Measurements from ENCODE around the gene HDDC3.

HDDC3 gene

DNA sequence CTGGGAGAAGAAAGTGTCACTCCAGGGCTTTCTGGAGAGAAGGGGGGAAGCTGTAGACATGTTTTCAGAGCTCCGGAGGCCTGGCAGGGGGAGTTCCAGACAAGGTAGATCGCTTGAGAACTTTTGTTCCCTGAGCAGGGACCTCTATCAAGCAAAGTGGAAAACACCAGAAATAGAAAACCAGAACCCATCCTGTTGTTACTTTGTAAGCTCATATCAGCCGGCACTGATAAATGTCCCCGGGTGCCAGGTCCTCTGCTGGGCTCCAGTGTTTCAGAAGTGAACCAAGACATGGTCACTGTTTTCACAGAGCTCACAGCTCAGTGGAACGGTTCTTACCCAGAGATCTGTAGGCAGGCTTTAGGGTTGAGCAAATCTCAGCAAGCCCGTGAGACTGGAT, 13.5 kb downstream of the HDDC3 start:
- no peaks in the 10 kb centered on the region for H3K9me3 ChIP-seq (ENCODE audit: control insufficient read depth in 5 of 5, low read length in 5 of 5)
- no peaks in the 10 kb centered on the region for H3K27me3 ChIP-seq (ENCODE audit: control insufficient read depth in 5 of 5, insufficient read depth in 4 of 5, low read length in 5 of 5)
- H3K27ac ChIP-seq (ENCODE audit: low read depth, low read length), result no peak overlapping the region
- H3K36me3 ChIP-seq (ENCODE audit: control insufficient read depth in 5 of 5, insufficient read depth in 5 of 5, low read length in 5 of 5), result peaks cover 4 to 80% (median 76%) of the 10 kb centered on the region in 5 donors
- peaks cover 0 to 20% (median 6%) of the 10 kb centered on the region in 5 donors for H3K4me1 ChIP-seq (ENCODE audit: control insufficient read depth in 5 of 5, insufficient read depth in 5 of 5, low read length in 5 of 5)
- H3K9ac ChIP-seq (ENCODE audit: low read length in 5 of 5), result no peak overlapping the region
- H3K4me3 ChIP-seq (ENCODE audit: low read depth in 1 of 5, low read length in 5 of 5), result no peak overlapping the region

DNA sequence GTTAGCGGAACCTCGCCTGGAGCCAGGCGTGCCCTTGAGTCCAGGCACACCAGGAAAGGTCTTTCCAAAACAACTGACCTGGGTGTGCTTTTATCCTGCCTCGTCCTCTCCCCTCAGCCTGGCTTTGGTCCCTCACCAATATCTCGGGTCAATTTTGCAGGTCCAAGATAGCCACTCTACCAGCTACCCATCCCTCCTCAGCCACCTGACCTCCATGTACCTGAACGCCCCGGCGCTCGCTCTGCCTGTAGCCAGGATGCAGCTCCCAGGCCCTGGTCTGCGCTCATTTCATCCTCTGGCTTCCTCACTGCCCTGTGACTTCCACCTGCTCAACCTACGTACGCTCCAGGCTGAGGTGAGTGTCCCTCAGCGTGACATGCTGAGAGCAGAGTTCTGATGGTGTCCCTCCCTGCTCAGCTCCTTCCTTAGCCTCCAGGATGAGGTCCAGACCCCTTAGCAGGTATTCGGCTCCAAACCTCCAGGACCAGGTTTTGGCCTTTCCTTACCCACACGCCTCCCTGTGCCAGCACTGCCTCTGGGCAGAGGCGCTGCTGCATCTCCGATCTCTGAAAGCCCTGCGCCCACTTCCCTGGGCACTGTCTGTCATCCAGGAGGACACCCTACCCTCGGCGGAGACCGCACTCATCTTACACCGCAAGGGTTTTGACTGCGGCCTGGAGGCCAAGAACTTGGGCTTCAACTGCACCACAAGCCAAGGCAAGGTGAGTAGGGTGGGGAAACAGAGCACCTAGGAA, 14.1 kb downstream of the HDDC3 start:
- Histone ChIP-seq H3K4me1 (ENCODE audit: control insufficient read depth in 5 of 5, insufficient read depth in 5 of 5, low read length in 5 of 5) (peaks cover 0 to 19% (median 5%) of the 10 kb centered on the region in 5 donors), H3K9ac (ENCODE audit: low read length in 5 of 5) (no peak overlapping the region), H3K36me3 (ENCODE audit: control insufficient read depth in 5 of 5, insufficient read depth in 5 of 5, low read length in 5 of 5) (peaks cover 4 to 87% (median 82%) of the 10 kb centered on the region in 5 donors), H3K9me3 (ENCODE audit: control insufficient read depth in 5 of 5, low read length in 5 of 5) (no peaks in the 10 kb centered on the region), H3K27ac (ENCODE audit: low read depth, low read length) (no peak overlapping the region), H3K4me3 (ENCODE audit: low read depth in 1 of 5, low read length in 5 of 5) (no peak overlapping the region), H3K27me3 (ENCODE audit: control insufficient read depth in 5 of 5, insufficient read depth in 4 of 5, low read length in 5 of 5) (no peaks in the 10 kb centered on the region)

DNA sequence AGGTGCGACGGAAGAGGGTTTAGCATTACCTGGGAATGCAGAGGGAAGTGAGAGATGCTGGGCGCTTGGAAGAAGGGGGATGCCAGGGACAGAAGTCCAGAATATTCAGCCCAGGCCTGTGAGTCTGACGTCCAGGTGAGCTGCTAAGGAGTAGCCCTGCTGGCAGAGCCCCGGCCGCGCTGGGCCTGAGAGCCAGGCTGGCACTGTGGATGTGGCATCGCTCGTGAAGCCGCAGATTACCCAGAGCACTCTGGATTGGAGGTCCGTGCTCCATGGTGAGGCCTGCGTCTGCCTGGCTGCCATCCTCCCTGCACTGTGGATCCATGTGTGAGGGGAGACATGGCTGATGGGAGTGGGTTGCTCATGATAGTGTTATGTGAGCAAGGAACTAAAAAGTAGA, 14.8 kb downstream of the HDDC3 start:
- Histone ChIP-seq H3K27ac (ENCODE audit: low read depth, low read length) (no peak overlapping the region), H3K27me3 (ENCODE audit: control insufficient read depth in 5 of 5, insufficient read depth in 4 of 5, low read length in 5 of 5) (no peaks in the 10 kb centered on the region), H3K4me3 (ENCODE audit: low read depth in 1 of 5, low read length in 5 of 5) (no peak overlapping the region), H3K9ac (ENCODE audit: low read length in 5 of 5) (no peak overlapping the region), H3K36me3 (ENCODE audit: control insufficient read depth in 5 of 5, insufficient read depth in 5 of 5, low read length in 5 of 5) (peaks cover 4 to 93% (median 88%) of the 10 kb centered on the region in 5 donors), H3K9me3 (ENCODE audit: control insufficient read depth in 5 of 5, low read length in 5 of 5) (no peaks in the 10 kb centered on the region), H3K4me1 (ENCODE audit: control insufficient read depth in 5 of 5, insufficient read depth in 5 of 5, low read length in 5 of 5) (peaks cover 0 to 14% (median 0%) of the 10 kb centered on the region in 5 donors)

DNA sequence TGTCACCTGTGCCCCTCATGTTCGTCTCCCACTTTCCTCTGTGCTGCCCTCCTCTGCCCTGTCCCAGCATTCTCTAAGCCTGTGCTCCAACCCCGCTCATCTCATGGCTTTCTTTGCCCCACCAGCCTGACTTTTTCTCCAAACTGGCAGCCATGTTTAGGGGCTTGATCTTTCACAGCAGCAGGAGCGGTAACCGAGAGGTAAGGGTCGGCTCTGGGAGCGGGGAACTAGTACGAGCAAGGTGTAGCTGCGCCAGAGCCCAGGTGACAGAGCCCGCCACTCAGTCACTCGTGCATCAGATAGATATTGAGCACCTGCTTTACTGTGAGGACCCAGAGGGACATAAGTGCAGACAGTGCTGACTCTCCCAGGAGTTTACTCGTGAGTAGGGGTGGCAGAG, 15.9 kb downstream of the HDDC3 start:
- Histone ChIP-seq H3K27ac (ENCODE audit: low read depth, low read length) (no peak overlapping the region), H3K4me1 (ENCODE audit: control insufficient read depth in 5 of 5, insufficient read depth in 5 of 5, low read length in 5 of 5) (peaks cover 0 to 14% (median 0%) of the 10 kb centered on the region in 5 donors), H3K9me3 (ENCODE audit: control insufficient read depth in 5 of 5, low read length in 5 of 5) (no peaks in the 10 kb centered on the region), H3K36me3 (ENCODE audit: control insufficient read depth in 5 of 5, insufficient read depth in 5 of 5, low read length in 5 of 5) (peaks cover 4 to 100% (median 99%) of the 10 kb centered on the region in 5 donors), H3K4me3 (ENCODE audit: low read depth in 1 of 5, low read length in 5 of 5) (no peak overlapping the region), H3K27me3 (ENCODE audit: control insufficient read depth in 5 of 5, insufficient read depth in 4 of 5, low read length in 5 of 5) (no peaks in the 10 kb centered on the region), H3K9ac (ENCODE audit: low read length in 5 of 5) (no peak overlapping the region)

DNA sequence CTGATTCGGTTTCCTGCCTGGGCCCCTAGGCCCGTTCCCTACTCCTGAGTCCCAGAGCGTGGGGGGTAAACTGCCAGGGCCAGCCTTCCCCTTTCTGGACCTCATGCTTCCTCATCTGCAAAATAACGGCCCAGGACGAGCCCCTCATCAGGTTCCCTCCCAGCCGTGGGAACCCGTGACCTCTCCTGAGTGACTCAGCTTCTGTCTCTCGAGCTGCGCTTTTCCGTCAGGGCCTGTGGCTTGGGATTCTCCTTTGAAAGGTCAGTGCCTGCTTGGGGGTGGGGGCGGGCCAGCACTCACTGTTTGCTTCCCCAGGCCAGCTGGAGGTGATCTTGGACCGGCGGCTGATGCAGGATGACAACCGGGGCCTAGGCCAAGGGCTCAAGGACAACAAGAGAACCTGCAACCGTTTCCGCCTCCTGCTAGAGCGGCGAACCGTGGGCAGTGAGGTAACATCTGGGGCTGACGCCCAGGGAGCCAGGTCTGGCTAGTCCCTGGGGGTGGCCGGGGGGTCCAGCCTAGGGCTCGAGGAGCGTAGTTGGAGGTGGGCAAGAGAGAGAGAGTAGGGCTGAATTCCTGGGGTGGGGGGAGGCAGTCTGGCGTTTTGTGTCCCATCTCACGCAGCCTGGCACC, 16.4 kb downstream of the HDDC3 start:
- no peak overlapping the region for H3K4me3 ChIP-seq (ENCODE audit: low read depth in 1 of 5, low read length in 5 of 5)
- peaks cover 2 to 100% (median 99%) of the 10 kb centered on the region in 5 donors for H3K36me3 ChIP-seq (ENCODE audit: control insufficient read depth in 5 of 5, insufficient read depth in 5 of 5, low read length in 5 of 5)
- no peak overlapping the region for H3K9ac ChIP-seq (ENCODE audit: low read length in 5 of 5)
- H3K27me3 ChIP-seq (ENCODE audit: control insufficient read depth in 5 of 5, insufficient read depth in 4 of 5, low read length in 5 of 5), result no peaks in the 10 kb centered on the region
- H3K27ac ChIP-seq (ENCODE audit: low read depth, low read length), result no peak overlapping the region
- peaks cover 0 to 14% (median 0%) of the 10 kb centered on the region in 5 donors for H3K4me1 ChIP-seq (ENCODE audit: control insufficient read depth in 5 of 5, insufficient read depth in 5 of 5, low read length in 5 of 5)
- no peaks in the 10 kb centered on the region for H3K9me3 ChIP-seq (ENCODE audit: control insufficient read depth in 5 of 5, low read length in 5 of 5)

DNA sequence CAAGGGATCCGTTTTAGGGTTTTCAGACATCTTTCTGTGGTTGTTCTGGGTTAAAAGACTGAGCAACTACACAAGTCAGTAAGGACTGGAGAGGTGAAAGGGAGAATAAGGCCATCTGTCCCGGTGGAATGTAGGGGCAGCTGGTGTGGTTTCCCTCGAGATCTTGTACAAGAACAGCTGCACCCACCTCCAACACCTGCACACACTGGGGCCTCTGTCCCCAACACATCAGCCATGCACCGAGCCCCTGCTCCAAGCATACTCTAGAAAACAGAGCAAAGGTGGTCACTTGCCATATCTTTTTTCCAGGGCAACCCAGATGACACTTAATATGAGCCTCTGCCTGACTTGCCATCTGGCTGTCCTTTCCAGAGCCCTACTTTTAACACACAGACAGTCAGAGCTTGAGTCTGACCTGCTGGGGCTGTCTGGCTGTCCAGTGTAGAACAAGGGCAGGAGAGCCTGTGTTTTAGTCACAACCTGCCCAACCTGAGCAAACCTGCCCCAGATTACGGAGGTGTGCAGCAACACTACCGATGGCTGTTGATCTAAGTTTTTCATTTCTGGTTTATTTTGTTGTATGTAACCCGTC, 17.0 kb downstream of the HDDC3 start:
- peaks cover 0 to 14% (median 0%) of the 10 kb centered on the region in 5 donors for H3K4me1 ChIP-seq (ENCODE audit: control insufficient read depth in 5 of 5, insufficient read depth in 5 of 5, low read length in 5 of 5)
- H3K27ac ChIP-seq (ENCODE audit: low read depth, low read length), result no peak overlapping the region
- H3K4me3 ChIP-seq (ENCODE audit: low read depth in 1 of 5, low read length in 5 of 5), result no peak overlapping the region
- H3K36me3 ChIP-seq (ENCODE audit: control insufficient read depth in 5 of 5, insufficient read depth in 5 of 5, low read length in 5 of 5), result peaks cover 0 to 100% (median 99%) of the 10 kb centered on the region in 5 donors
- no peak overlapping the region for H3K9ac ChIP-seq (ENCODE audit: low read length in 5 of 5)
- H3K27me3 ChIP-seq (ENCODE audit: control insufficient read depth in 5 of 5, insufficient read depth in 4 of 5, low read length in 5 of 5), result no peaks in the 10 kb centered on the region
- no peaks in the 10 kb centered on the region for H3K9me3 ChIP-seq (ENCODE audit: control insufficient read depth in 5 of 5, low read length in 5 of 5)

DNA sequence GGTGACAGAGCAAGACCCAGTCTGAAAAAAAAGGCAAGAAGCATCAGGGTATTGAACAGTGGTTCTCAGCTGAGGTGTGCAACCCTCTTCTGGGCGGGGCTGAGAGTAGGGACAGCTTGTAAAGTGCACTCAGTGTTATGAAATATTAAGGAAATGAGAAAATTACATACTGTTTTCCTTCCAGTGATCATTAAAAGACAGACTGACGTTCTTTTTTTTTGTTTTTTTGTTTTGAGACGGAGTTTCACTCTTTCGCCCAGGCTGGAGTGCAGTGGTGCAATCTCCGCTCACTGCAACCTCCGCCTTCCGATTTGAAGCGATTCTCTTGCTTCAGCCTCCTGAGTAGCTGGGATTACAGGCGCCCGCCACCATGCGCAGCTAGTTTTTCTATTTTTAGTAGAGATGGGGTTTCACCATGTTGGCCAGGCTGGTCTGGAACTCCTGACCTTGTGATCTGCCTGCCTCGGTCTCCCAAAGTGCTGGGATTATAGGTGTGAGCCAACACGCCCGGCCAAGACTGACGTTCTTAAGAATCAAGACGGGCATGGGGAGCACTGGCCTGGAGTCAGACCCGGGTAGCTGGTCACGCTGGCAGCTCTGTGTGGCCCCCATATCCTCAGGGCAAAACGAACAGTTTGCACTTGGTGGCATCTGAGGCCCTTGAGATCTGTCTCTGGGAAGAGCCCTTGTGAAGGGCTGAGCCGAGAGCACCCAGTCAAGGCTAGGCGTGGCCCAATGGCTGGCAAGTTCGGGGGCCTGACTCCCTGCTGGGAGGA, 17.9 kb downstream of the HDDC3 start:
- Histone ChIP-seq H3K4me3 (ENCODE audit: low read depth in 1 of 5, low read length in 5 of 5) (no peak overlapping the region), H3K9ac (ENCODE audit: low read length in 5 of 5) (no peak overlapping the region), H3K27ac (ENCODE audit: low read depth, low read length) (no peak overlapping the region), H3K4me1 (ENCODE audit: control insufficient read depth in 5 of 5, insufficient read depth in 5 of 5, low read length in 5 of 5) (peaks cover 0 to 14% (median 0%) of the 10 kb centered on the region in 5 donors), H3K27me3 (ENCODE audit: control insufficient read depth in 5 of 5, insufficient read depth in 4 of 5, low read length in 5 of 5) (no peaks in the 10 kb centered on the region), H3K9me3 (ENCODE audit: control insufficient read depth in 5 of 5, low read length in 5 of 5) (no peaks in the 10 kb centered on the region), H3K36me3 (ENCODE audit: control insufficient read depth in 5 of 5, insufficient read depth in 5 of 5, low read length in 5 of 5) (peaks cover 0 to 100% (median 97%) of the 10 kb centered on the region in 5 donors)

DNA sequence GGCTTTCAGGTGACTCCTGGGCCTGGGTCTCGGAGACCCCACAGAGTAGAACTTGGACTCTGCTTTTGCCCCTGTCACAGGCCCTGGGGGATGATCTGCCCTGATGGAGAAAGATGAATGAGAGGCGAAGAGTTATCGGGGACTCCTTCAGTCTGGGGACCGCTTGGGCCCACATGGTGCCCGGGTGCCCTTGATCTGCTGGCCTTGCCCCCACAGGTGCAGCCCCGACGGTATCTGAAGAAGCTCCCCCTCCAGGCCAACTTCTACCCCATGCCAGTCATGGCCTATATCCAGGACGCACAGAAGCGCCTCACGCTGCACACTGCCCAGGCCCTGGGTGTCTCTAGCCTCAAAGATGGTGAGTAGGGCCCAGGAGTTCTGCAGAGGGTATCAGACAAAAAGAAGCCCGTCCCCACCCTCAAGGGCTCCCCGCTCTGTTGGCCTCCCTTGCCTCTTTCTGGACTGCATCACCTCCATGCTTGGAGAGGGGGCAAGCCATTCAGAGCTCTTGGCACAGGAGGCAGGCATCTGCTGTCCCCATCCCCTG, 18.9 kb downstream of the HDDC3 start:
- no peaks in the 10 kb centered on the region for H3K9me3 ChIP-seq (ENCODE audit: control insufficient read depth in 5 of 5, low read length in 5 of 5)
- peaks cover 0 to 14% (median 0%) of the 10 kb centered on the region in 5 donors for H3K4me1 ChIP-seq (ENCODE audit: control insufficient read depth in 5 of 5, insufficient read depth in 5 of 5, low read length in 5 of 5)
- no peak overlapping the region for H3K27ac ChIP-seq (ENCODE audit: low read depth, low read length)
- H3K9ac ChIP-seq (ENCODE audit: low read length in 5 of 5), result no peak overlapping the region
- H3K4me3 ChIP-seq (ENCODE audit: low read depth in 1 of 5, low read length in 5 of 5), result no peak overlapping the region
- no peaks in the 10 kb centered on the region for H3K27me3 ChIP-seq (ENCODE audit: control insufficient read depth in 5 of 5, insufficient read depth in 4 of 5, low read length in 5 of 5)
- H3K36me3 ChIP-seq (ENCODE audit: control insufficient read depth in 5 of 5, insufficient read depth in 5 of 5, low read length in 5 of 5), result peaks cover 0 to 98% (median 93%) of the 10 kb centered on the region in 5 donors

DNA sequence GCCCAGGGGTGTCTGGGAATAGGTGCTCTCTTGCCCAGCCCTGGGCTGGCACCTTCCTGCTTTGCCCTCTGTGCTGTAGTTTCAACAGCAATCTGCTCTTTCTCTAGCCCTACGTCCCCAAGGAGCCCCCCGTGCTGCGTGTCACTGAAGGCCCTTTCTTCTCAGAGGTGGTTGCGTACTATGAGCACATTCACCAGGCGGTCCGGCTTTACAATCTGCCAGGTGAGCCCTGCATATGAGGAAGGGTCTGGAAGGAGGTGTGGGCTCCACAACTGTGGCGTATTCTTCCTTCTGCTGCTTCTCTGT, 19.6 kb downstream of the HDDC3 start:
- Histone ChIP-seq H3K9me3 (ENCODE audit: control insufficient read depth in 5 of 5, low read length in 5 of 5) (no peaks in the 10 kb centered on the region), H3K27me3 (ENCODE audit: control insufficient read depth in 5 of 5, insufficient read depth in 4 of 5, low read length in 5 of 5) (no peaks in the 10 kb centered on the region), H3K4me3 (ENCODE audit: low read depth in 1 of 5, low read length in 5 of 5) (no peak overlapping the region), H3K27ac (ENCODE audit: low read depth, low read length) (no peak overlapping the region), H3K4me1 (ENCODE audit: control insufficient read depth in 5 of 5, insufficient read depth in 5 of 5, low read length in 5 of 5) (peaks cover 0 to 20% (median 6%) of the 10 kb centered on the region in 5 donors), H3K9ac (ENCODE audit: low read length in 5 of 5) (no peak overlapping the region), H3K36me3 (ENCODE audit: control insufficient read depth in 5 of 5, insufficient read depth in 5 of 5, low read length in 5 of 5) (peaks cover 0 to 96% (median 89%) of the 10 kb centered on the region in 5 donors)

Measured in subcutaneous abdominal adipose tissue (tissue), 5 donors.